GM19463 (cell line): ENCODE measurements around the gene PPARG.
"Not testable (repeated sequence)": the region's sequence is repeated elsewhere in the genome, so short reads cannot be mapped to it uniquely, and the experiment has no call there.

Experiments used
- ATAC-seq: cut with Tn5 transposase; IDR thresholded peaks from one replicate; pipeline ENCODE4 v1.9.1; 2021; ENCODE audit warnings: mild to moderate bottlenecking, moderate library complexity; ENCODE audit not compliant: unreplicated experiment

PPARG gene

DNA sequence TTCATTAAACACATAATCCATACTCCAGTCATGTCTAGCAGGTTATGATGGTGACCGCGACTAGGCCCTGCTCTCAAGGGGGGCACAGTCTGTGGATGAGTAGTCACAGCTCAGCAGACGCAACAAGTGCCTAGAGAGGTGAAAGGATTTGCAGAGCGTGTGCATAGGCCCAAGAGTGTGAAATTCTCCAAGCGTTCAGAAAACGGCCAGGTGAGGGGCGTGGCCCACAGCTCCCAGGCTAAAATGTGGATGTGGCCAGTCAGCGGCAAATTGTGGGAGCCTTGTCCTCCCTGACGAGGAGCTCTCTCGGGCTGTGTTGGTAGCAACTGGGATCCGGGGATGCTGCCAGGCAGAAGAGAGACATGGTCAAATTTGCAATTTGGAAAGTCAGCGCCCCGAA is 149.0 kb downstream of the PPARG start:
- no peak for ATAC-seq

DNA sequence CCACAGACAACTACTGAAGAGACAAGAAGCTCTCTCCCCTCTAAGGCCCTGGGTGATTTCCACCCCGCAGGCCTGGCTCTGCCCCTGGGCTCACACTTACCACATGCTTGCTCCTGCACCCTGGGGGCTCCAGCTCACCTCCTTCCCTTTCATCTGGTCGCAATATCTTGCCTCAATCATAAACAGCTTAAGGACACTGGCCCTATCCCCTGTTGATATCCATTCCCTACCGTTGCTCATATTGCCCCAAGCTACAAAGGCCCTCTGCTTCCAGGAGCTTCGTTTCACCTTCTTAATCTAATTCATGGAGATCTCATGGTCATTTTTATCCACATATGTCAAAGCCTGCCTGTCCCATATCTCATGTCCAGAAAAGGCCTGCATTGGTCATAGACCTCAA is 149.4 kb downstream of the PPARG start:
- no peak for ATAC-seq

DNA sequence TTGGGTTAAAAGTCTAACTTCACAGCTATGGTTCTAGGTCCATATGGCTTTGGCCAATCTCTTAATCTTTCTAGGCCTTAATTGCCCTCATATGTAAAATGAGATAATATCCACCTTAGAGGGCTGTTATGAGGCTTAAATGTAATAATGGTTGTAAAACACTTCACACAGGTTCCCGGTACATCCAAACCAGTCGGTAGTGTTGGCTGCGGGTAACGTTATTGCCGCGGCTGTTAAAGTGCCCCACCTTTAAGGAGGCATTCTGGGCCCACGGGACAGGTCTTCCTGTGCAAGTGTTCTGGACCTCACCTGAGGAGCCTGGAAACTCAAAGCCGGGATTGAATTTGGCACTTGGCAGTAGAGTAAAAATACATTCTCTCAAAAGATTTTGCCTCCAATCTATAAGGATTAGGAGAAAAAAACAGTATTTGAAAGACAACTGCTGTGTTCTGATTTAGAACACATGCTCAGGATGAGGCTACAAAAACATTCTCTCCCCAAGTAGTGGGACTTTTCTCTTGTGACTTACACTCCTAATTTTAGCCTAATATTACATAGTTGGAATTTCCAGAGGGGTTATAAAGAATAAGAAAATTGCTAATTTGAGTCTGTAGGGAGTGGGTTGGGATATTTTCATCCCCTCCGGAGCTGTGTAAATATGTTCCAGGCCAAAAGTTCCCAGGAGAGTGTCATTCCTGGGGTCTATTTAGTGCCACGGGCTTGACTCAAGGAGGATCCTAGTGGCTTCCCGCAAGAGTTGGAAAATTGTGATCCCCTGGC is 150.5 kb downstream of the PPARG start:
- ATAC-seq, result no peak

DNA sequence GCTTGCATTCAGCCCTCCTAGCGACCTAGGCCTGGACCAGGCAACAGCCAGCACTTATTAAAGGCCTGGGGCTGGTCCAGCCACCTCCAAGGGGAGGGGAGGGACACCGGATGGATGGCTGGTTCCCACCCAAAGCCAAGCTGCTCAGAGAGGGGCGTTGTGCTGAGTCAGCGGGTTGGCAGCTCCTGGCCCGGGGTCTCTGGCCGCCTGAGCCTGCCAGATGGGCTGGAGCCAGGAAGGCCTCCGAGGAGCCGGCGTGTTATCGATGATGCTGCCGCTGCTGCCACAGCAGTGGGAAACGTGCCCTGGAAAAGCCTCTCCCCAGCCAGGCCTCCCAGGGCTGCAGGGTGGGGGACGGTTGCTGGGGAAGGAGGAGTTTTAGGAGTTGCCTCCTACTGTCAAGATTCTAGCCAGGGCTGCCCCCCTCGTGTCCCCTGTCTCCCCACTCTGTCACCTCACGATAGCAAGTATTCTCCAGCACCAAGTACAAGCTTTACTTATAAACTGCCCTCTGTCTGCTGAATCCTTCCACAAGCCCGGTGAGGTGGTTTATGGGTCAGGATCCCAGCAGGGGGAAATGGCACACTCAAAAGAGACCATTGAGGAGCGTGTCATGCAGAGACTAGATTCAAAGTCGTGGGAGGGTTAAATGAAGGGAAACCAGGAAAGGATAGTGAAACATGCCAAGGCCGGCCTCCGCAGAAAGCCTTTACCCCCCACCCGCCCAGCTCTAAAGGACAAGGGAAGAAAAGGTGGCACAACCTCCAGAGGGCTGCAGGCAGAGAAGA is 152.3 kb downstream of the PPARG start:
- no peak for ATAC-seq

DNA sequence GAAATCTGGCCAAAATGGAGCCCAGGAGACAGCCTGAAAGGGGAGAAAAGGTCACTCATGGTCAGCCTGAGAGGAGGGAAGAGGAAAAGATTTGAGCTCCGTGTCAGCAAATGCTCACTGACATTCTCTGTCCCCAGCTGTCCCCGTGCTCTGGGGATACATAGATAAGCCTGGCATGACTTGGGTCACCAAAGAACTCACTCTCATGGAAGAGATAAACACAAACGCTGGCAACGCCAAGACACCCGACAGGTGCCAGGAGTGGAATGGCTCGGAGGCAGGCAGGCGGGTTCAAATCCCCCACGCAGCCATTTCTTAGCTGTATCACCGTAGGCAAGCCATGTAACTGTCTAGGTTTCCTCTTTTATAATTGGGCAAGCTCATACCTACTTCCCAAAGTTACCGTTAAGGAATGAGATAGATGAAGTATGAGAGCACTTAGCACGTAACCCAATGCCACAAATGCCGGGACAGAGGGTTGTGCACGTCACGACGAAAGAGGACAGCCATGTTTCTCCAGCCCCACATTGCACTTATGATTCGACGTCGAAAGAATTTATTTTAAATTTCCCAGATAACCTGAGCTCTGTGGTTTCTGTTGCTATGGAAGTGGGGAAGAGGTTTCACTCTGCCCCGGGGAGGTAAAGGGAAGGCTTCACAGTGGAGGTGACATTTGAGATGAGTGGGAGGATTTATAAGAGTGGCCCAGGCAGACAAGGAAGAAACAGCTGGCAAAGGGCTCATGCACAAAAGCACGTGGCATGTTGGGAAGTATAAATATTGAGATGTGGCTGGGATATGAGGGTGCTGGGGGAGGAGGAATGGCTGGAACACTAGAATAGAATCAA is 154.0 kb downstream of the PPARG start:
- ATAC-seq, result no peak

DNA sequence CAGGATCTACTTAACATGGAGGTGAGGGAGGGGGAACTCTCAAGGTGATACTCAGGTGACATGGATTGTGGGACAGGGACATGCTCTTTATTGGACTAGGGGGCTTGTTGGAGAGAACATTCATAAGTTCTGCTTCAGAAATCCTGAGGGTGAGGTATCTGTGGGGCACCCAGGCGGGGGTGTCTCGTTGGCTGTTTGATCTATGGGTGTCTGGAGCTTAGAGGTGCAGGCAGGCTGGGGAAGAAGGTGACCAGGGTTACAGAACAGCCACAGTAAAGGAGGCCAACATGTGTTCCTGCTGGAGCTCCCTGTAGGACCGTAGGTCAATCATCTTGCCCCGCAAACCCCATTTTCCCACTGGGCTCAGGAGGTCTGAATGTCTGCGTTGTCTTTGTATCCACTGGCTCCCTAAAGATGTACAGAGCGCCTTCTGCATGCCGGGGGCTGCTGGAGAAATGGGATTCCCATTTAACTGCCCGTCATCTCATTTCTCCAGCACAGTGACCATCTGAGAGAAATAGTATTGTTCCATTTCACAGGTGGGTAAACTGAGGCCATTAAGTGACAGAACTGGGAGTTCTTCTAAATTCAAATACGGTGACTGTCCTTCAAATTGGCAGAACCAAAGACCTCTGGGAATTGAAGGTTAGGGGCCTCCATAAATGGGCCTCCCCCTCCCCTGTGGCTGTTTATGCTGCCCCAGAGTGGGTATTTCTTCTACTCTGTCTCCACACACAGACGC is 155.1 kb downstream of the PPARG start:
- no peak for ATAC-seq

DNA sequence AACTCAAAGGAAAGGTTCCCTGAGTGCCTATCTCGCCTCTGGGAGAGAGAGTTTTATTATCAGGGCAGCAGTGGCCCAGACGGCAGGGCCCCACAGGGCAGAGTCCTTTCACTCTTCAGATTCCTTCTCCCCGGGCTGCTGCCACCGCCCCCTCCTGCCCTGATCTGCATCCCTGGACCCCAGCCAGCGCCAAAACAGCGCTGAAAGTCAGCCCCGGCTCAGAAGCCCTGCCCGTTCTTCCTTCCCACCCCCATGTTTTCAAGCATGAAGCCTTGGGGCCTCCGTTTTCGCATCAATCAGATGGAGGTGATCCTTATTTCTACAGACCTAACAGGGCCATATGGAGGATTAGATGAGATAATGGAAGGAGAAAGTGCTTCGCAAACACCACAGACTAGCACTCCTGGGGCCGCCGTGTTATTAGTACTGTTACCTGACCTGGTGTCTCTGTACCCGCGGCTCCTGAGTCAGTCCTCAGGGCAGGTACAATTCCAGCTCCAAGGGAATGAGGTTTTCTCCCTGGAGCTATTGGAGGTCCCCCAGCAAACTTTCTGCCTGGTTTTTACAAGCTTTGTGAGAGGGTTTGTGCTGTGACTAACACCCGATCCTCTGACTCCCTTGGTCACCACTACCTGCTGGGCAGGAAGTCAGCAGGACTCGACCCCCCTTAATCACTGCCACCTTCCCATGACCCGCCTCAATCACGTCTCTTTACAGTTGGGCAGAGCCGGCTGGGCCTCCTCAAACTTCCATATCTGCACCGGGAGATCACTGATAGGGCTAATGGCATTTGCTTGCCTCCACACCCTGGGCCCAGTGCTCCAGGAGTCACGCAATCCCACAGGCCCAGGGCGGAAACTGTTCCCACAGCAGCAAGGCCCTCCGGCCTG is 156.0 kb downstream of the PPARG start:
- no peak for ATAC-seq

DNA sequence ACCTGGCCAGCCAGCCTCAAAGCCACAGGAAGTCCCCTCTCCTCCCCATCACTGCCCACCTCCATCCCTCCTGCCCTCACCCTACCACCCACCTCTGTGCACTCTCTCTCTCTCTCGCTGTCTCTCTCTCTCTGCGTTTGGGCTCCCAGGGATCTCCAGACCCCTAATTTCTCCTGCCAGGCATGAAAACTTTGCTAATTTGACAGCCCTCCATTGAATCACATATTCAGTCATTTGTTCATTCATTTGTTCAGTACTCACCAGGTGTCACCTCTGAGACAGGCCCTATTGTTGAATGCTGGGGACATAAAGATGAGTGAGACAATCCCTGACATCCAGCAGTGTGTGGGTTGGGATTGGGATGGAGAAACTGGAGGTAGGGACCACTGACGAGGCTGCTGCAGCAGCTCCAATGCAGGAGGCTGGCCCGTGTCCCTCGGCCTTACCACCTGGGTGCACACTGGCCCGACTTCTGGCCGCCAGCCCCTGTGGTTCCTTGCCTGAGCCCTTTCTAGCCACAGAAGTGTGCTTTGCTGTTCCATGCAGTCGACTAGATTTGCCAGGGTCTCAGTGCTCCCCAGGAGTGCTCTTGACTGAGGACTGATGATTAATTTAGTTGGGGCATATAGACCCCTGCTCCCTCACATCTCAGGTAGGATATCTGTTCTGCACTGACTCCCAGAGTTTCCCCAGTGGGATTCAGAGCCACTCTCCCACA is 156.8 kb downstream of the PPARG start:
- no peak for ATAC-seq

DNA sequence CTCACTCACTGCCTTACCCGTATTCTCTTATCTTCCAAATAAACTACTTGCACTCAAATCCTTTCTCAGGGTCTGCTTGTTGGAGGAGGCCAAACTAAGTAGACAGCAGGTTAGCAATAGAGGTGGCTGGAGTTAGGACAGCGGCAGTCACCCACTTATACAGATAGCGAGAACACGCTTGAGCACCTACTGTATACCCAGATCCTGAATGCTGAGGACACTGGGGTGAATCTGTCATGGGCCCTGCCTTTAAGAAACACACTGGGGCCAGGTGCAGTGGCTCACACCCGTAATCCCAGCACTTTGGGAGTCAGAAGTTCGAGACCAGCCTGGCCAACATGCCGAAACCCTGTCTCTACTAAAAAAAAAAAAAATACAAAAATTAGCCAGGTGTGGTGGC is 157.4 kb downstream of the PPARG start:
- ATAC-seq, result no peak

DNA sequence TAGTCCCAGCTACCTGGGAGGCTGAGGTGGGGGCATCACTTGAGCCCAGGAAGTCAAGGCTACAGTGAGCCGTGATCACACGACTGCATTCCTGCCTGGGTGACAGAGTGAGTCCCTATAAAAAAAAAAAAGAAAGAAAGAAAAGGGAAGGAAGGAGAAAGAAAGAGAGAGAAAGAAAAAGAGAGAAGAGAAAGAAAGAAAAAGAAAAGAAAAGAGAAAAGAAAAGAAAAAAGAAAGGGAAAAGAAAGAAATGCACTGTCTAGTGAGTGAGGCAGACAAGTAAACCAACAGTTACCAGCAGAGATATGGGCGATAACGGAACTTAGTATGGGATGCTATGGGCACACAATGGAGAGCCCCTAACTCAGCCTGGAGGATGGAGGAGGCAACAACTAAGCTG is 158.2 kb downstream of the PPARG start:
- ATAC-seq, result no peak

DNA sequence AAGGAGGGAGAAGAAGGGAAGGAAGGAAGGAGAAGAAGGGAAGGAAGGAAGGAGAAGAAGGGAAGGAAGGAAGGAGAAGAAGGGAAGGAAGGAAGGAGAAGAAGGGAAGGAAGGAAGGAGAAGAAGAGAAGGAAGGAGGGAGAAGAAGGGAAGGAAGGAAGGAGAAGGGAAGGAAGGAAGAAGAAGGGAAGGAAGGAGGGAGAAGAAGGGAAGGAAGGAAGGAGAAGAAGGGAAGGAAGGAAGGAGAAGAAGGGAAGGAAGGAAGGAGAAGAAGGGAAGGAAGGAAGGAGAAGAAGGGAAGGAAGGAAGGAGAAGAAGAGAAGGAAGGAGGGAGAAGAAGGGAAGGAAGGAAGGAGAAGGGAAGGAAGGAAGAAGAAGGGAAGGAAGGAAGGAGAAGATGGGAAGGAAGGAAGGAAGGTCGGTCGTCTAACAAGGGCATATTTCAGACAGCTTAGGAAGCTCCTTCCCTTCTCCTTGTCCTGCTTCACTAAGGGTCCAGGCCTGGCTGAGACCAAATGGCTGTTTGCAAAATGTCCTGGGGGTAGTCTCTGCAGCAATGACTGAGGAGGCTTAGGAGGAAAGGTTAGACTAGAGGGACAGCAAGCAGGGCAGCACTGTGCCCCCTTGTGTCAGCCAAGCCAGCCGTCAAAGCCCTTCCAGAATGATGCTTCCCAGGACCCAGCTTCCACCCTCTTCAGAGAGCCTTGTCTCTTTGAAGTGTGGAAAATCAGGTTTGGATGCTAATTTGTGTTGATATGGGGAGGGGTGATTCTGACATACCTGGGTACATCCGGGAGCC is 159.7 kb downstream of the PPARG start:
- not testable (repeated sequence) for ATAC-seq

DNA sequence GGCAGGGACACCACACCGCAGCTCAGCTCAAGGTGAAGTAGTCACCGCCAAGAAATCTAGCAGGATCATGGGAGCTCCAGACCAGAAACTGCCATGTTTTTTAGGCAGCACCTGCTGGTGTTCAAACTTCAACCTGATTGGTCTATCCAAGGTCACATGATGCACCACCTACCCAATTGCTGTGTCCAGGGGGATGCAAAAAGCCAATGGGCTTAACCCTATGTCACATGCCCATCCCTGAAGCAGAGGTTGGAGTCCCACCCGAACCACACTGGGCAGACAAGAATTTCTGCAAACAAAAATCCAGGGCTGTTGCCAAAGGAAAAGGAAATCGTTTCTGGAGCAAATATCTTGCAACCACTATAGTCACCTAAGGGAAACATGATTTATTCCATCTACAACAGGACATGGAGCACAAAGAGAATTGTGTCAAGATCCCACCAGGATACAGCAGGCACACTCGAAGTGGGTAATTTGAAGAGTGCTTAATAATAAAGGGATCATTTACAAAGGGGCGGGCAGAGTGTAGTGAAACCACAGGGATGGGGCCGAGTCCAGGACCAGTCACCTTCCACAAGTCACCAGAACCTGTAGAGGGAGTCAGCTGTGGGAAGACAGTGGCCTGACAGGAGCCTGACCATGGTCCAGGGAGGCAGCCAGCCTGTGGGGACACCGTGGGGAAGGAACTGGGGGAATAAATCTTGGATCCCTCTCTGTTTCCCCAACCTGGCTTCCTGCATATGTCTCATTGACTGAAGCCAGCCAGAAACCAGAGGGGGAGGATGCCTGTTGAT is 161.2 kb downstream of the PPARG start:
- ATAC-seq, result no peak

DNA sequence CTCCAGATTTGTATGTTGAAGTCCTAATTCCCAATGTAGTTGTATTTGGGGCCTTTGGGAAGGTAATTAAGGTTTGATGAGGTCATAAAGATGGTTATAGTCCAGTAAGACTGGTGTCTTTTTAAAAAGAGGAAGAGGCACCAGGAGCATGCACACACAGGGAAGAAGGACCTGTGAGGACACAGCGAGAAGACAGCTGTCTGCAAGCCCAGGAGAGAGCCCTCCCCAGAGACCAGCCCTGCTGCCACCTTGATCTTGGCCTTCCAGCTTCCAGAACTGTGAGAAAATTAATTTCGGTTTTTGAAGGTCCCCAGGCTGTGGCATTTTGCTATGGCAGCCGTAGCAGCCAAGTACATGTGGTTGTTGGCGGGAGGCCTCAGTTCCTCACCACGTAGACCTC is 162.6 kb downstream of the PPARG start:
- ATAC-seq, result no peak

DNA sequence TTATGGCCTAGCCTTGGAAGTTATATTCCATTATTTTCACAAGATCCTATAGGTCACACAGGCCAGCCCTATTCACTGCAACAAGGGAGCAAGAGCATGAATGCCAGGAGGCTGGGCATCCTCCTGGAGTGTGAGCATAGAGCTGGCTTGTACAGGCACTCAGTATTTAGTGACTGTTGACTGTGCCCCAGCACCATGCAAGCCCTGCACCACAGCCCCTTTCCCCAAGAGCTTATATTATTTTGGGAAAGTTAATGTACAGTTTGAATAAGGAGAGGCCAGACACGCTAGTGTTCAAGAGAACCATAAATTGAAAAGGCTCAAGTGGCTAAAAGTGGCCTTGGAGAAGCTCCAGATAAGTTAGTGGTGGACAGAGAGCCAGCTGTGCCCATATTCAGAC is 163.1 kb downstream of the PPARG start:
- ATAC-seq, result no peak

DNA sequence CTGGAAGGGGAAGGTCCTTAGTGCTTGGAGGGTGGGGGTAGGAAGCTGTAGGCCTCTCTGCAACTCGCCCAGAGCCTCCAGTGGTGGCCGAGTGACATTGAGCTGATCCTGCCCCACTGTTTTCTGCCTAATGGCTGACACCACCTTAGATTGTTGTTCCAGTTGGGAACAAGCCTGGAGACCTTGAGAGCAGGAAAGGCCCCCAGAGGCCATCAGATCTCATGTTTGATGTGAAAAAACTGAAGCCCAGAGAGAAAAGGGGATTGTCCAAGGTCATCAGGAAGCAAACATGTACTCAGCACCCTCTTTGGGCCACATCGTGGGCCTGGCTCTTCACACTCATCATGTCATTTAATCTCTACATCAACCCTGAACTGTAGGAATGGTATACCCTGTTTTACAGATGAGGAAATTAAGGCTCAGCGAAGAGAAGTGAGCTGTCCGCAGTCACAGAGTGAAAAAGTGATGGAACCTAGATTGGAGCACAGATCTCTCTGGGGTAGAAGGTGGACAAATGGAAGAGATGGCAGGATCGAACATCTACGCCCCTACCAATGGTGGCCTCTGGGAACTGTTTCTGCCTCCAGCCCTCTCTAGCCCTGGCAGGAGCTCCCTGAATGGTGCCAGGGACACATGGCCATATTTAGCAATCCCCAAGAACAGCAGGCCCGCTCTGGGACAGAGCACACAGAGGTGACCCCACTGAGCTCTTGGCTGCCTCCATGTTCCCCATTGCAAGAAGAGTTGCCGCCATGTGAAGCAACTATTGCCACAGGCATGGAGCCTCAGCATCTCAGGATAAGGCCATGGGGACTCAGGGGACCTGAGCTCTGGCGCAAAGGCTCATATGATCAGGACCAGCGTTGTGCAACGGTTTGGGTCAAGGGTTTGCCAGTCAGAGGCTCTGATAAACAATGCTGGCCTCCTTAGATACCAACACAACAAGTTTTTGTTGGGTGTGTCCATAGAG is 163.8 kb downstream of the PPARG start:
- no peak for ATAC-seq

DNA sequence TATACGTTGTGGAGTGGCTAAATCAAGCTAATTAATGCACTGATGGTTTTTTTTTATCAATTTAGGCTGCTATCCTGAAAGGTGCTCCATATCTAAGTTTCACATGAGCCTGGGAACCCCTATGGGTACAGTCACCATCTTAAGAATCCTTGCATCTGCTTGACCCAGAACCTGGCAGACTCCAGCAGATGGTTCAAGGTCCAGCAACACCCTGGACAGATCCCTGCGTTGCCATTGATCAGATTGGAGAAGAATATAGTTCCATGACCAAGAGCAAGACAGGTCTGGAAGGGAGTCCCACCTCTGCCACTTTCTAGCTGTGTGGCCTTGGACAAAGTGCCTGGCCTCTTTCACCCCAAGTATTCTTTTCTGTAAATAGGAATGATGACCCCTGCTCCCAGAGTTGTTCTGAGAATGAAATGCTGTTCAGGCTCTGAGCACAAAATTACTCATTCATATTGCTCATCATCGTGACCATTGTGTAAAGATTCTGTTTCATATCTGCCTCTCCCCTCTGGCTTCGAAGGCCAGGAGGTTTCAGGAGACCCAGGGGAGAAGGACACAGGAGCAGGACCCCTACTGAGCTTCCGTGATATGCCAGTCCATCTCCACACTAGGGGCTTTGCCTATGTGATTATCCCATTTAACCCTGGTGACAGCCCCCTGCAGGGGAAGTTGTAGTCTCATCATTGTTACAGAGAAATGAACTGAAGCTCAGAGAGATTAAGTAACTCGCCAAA is 165.4 kb downstream of the PPARG start:
- ATAC-seq, result no peak
